ENCODE measurements around the gene TENM4. TPM values are rescaled to one million over a fixed set of nuclear protein-coding genes. Genes with fewer than 3 reads are reported as not detected.
"Not testable (repeated sequence)": the region's sequence is repeated elsewhere in the genome, so short reads cannot be mapped to it uniquely, and the experiment has no call there.

TENM4 gene
- total RNA-seq, 1 donor from 2014 or later = 3.8 TPM

- Mint-ChIP-seq H3K27me3 (ENCODE audit: low read depth) (no peaks in the 10 kb centered on the region), H3K27ac (ENCODE audit: unreplicated experiment) (no peak overlapping the region), H3K36me3 (ENCODE audit: low read depth) (peaks cover 1% of the 10 kb centered on the region), H3K9me3 (ENCODE audit: low read depth) (peaks cover 3% of the 10 kb centered on the region), H3K4me1 (ENCODE audit: low read depth) (no peaks in the 10 kb centered on the region), H3K4me3 (ENCODE audit: unreplicated experiment) (no peak overlapping the region)
- TF ChIP-seq, protein P1, sequence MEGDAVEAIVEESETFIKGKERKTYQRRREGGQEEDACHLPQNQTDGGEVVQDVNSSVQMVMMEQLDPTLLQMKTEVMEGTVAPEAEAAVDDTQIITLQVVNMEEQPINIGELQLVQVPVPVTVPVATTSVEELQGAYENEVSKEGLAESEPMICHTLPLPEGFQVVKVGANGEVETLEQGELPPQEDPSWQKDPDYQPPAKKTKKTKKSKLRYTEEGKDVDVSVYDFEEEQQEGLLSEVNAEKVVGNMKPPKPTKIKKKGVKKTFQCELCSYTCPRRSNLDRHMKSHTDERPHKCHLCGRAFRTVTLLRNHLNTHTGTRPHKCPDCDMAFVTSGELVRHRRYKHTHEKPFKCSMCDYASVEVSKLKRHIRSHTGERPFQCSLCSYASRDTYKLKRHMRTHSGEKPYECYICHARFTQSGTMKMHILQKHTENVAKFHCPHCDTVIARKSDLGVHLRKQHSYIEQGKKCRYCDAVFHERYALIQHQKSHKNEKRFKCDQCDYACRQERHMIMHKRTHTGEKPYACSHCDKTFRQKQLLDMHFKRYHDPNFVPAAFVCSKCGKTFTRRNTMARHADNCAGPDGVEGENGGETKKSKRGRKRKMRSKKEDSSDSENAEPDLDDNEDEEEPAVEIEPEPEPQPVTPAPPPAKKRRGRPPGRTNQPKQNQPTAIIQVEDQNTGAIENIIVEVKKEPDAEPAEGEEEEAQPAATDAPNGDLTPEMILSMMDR (IDR thresholded peaks at IDR 0.05) = no peak
- no peak for DNase-seq (ENCODE audit: low spot score)
Observed at GRCh38 chr11:78612721-78613377, 828.0 kb downstream of the TENM4 start.

DNA sequence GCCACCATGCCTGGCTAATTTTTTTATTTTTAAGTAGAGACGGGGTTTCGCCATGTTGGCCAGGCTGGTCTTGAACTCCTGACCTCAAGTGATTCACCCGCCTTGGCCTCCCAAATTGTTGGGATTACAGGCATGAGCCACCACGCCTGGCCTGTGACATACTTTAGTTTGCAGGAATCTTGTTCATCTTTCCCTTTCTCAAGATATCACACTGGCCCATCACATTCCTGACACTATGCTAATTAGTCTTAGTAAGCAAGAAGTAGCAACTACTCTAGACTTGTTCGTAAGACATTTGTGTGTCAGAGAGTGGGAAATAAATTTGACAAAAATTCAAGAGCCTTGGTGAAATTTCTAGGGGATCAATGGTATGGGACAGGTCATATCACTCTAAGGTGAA is 831.5 kb downstream of the TENM4 start:
- not testable (repeated sequence) for H3K27ac Mint-ChIP-seq (ENCODE audit: unreplicated experiment); H3K4me1 Mint-ChIP-seq (ENCODE audit: low read depth); DNase-seq (ENCODE audit: low spot score); H3K4me3 Mint-ChIP-seq (ENCODE audit: unreplicated experiment); H3K36me3 Mint-ChIP-seq (ENCODE audit: low read depth); H3K27me3 Mint-ChIP-seq (ENCODE audit: low read depth); H3K9me3 Mint-ChIP-seq (ENCODE audit: low read depth)

GRCh38 chr11:78607696-78608095 is 833.1 kb downstream of the TENM4 start:
- Mint-ChIP-seq H3K9me3 (ENCODE audit: low read depth) (no peaks in the 10 kb centered on the region), H3K4me1 (ENCODE audit: low read depth) (no peaks in the 10 kb centered on the region), H3K36me3 (ENCODE audit: low read depth) (no peaks in the 10 kb centered on the region), H3K4me3 (ENCODE audit: unreplicated experiment) (no peak overlapping the region), H3K27ac (ENCODE audit: unreplicated experiment) (no peak overlapping the region), H3K27me3 (ENCODE audit: low read depth) (peaks cover 2% of the 10 kb centered on the region)
- TF ChIP-seq, protein P1 (IDR thresholded peaks at IDR 0.05) = no peak
- DNase-seq (ENCODE audit: low spot score) = no peak

DNA sequence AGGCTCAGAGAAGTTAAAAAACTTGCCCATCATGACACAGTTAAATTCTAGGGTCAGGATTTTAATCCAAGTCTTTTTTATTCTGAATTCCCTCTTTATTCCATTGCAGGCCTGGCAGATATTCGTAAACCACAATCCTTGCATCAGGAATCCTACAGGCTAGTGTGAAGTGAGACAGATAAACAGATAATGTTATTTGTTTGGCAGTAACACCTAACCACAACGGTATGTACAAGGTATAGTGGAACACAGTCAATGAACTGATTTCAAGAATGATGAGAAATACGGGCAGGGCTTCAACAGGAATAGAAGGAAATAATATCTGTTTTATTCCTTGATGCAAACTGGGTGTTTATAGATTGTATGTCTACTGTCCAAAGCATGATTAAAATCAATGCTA is 834.2 kb downstream of the TENM4 start:
- Mint-ChIP-seq H3K9me3 (ENCODE audit: low read depth) (no peaks in the 10 kb centered on the region), H3K36me3 (ENCODE audit: low read depth) (no peaks in the 10 kb centered on the region), H3K4me1 (ENCODE audit: low read depth) (no peaks in the 10 kb centered on the region), H3K4me3 (ENCODE audit: unreplicated experiment) (no peak overlapping the region), H3K27ac (ENCODE audit: unreplicated experiment) (no peak overlapping the region), H3K27me3 (ENCODE audit: low read depth) (peaks cover 12% of the 10 kb centered on the region)
- TF ChIP-seq, protein P1 (IDR thresholded peaks at IDR 0.05) = no peak
- DNase-seq (ENCODE audit: low spot score) = no peak

DNA sequence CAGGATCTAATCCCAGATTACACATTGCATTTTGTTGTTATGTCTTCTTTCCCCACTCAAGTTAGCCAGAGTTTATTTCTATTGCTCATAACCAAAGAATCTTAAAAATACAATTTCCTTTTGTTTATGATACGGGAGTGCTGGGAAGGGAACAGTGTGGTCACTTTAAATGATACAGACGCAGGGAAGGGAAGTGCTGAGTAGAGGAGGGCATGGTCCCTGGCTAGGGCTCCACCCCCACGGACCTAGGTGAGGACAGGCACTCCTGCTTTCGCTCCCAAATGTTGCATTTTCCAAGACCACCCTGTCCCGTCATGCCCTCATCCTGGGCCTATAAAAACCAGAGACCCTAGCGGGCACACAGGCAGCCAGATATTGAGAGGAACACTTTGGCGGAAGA is 835.5 kb downstream of the TENM4 start:
- Mint-ChIP-seq H3K36me3 (ENCODE audit: low read depth) (no peaks in the 10 kb centered on the region), H3K27me3 (ENCODE audit: low read depth) (peaks cover 26% of the 10 kb centered on the region), H3K4me1 (ENCODE audit: low read depth) (no peaks in the 10 kb centered on the region), H3K27ac (ENCODE audit: unreplicated experiment) (no peak overlapping the region), H3K9me3 (ENCODE audit: low read depth) (no peaks in the 10 kb centered on the region), H3K4me3 (ENCODE audit: unreplicated experiment) (no peak overlapping the region)
- no peak for DNase-seq (ENCODE audit: low spot score)
- TF ChIP-seq, protein P1 (IDR thresholded peaks at IDR 0.05) = no peak

DNA sequence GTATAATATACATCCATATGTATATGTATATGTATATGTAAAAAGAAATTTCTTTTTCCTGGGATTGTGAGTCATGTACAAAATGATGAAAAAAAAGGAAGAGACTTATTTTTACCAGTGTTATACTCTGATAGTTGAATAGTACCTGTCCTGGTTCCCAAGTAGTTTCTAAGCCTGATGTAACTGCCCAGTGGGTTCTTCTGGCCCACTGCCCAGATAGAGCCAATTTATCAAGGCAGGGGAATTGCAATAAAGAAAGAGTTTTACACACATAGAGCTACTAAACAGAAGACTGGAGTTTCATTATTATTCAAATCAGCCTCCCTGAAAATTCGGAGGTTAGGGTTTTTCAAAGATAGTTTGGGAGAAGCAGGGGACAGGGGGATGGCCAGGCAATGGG is 837.0 kb downstream of the TENM4 start:
- Mint-ChIP-seq H3K4me1 (ENCODE audit: low read depth) (no peaks in the 10 kb centered on the region), H3K9me3 (ENCODE audit: low read depth) (no peaks in the 10 kb centered on the region), H3K4me3 (ENCODE audit: unreplicated experiment) (no peak overlapping the region), H3K27me3 (ENCODE audit: low read depth) (peaks cover 30% of the 10 kb centered on the region), H3K27ac (ENCODE audit: unreplicated experiment) (no peak overlapping the region), H3K36me3 (ENCODE audit: low read depth) (no peaks in the 10 kb centered on the region)
- DNase-seq (ENCODE audit: low spot score) = no peak
- TF ChIP-seq, protein P1 (IDR thresholded peaks at IDR 0.05) = no peak

Data from chondrocyte (in vitro differentiated cells).